Ovary (tissue), 3 donors: ENCODE results near the gene P2RY2.

Experiments used
- EP300 ChIP-seq: sonication (generic); formaldehyde crosslinking; IDR thresholded peaks from one replicate; pipeline ENCODE4 v1.6.1; 2017; ENCODE audit warnings: antibody characterized with exemption
- TF ChIP-seq, protein P1 (sequence below), 3 donors: fragments of 450-650 bp in 2 of 3; fragments of 200-600 bp in 1 of 3; IDR thresholded peaks; one replicate each; pipeline versions ENCODE4 v1.5.1 to v1.8.0; 2016 to 2022; ENCODE audit warnings: antibody characterized with exemption in 3 of 3, mild to moderate bottlenecking in 1 of 3
- donor health status: DM: no; HTN: no; CAD: no.

DNA sequence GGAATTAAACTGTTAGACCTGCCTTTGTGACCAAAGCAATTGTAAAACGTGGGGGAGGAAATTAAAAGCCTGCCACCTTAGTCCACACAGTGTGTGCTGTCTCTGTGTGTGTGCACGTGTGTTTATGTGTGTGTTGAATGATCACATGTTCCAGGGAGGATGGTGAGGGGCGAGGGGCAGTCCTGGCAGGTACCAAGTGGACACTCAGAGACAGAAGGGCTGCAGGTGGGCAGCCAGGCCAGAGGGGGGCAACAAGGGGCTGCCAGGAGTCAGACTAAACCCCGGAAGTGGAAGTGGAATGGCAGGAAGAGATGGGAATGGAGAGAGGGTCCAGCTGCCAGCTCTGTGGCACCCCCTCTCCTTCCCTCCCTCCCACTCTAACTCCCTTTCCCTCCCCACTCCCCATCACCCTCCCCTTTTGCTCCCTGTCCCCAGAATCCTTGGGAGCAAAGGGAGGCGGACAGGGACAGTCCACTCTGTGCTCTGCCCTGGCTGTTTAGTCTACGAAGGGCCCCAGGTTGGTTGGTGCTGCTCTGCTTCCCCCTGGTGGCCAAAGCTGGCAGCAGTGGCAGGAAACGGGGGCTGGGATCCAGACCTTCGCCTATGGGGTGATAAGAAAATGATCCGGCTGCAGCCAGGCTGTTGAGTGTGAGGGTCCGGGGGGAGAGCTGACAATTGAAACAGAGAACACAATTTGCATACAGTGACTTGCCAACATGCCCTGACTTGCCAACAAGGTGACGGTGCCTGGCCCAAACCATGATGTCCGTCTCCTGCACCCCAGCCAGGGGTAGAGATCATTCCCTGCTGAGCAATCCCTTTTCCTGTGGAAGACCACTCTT, 24.4 kb downstream of the P2RY2 start:
- TF ChIP-seq EP300 = no peak
- TF ChIP-seq, protein P1, sequence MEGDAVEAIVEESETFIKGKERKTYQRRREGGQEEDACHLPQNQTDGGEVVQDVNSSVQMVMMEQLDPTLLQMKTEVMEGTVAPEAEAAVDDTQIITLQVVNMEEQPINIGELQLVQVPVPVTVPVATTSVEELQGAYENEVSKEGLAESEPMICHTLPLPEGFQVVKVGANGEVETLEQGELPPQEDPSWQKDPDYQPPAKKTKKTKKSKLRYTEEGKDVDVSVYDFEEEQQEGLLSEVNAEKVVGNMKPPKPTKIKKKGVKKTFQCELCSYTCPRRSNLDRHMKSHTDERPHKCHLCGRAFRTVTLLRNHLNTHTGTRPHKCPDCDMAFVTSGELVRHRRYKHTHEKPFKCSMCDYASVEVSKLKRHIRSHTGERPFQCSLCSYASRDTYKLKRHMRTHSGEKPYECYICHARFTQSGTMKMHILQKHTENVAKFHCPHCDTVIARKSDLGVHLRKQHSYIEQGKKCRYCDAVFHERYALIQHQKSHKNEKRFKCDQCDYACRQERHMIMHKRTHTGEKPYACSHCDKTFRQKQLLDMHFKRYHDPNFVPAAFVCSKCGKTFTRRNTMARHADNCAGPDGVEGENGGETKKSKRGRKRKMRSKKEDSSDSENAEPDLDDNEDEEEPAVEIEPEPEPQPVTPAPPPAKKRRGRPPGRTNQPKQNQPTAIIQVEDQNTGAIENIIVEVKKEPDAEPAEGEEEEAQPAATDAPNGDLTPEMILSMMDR (IDR thresholded peaks at IDR 0.05) = peak; percentile 64 to 79 (median 73)
